HS-27A (cell line): Measurements from ENCODE around the gene CYB561D2.

Experiments
- DNase-seq: peaks from one replicate; pipeline ENCODE4 v3.0.0-alpha.2; 2012; ENCODE audit warnings: low read depth, missing footprints

CYB561D2 gene

DNA sequence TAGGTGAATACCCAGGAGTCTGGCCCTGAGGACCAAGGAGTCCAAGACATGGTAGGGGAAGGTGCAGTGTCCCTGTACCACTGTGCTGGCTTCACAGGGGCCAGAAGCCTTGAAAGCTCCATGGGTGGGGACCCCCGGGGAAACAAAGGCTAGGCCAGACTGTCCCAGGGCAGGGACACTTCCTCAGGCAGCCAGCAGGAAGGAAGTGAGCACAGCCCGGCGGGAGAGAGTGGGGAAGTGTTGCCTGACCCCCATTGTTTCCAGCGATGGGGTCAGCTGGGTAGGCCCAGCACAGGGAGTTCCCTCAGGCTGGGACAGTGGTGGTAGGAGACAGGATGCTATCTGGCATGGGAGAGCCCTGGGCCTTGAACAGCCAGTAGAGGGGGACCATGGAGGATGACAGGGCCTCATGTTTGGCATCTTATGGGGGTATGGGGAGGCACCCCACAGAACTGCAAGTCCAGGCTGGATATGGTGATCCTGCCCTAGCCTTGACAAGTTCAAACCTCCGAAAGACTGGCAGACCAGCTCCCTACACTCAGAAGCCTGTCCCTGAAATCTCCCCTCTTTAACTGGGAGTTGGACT is 27.0 kb upstream of the CYB561D2 start:
- no peak for DNase-seq

DNA sequence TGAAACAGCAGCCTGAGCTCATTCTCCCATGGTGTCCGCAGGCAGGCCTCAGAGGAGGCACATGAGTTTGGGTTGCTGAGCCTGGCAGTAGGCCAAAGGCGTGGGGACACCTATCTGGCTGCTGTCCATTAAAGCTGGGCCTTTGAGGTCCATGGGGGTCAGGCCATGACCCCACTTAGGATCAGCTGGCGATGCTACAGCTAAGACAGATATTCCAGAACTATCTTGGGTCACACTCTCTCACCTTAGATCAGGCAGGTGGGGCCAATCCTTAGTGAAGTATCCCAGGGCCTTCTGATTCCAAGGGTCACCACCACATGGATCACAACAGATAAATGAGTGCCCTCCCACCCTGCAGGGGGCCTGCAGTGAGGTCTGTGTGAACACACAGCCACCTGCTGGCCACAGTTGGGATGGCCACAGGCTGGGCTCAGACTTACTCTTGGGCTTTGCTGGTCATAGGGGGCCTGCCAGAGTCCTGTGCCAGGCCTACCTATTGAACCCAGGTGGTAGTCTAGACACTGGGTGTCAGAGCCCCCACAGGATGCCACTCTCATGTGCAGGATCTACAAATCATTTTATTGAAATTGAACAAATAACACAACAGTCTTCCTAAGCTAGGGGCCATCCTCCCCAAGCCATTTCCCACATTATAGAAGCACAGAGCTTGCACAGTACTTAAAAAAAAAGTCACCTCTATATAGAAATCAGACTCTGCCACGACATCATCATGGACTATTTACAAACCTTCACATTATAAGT is 26.1 kb upstream of the CYB561D2 start:
- peak; percentile 51 for DNase-seq

DNA sequence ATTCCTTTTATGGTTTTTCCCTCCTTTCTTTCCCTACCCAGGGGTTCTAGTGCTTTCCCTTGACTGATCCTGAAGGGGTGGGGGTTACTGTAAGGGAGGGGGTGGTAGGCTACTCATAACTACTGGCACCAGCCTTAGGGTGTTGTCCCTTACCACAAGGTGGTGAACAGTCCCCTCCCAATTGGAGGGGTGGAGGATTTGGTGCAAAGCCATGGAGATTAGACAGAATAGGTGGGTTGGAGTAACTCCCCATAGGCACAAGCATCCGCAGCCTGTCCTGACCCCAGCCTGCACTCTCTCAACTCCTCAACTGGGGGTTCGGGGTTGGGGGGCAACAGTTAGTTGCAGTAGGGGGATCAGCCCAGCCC is 25.6 kb upstream of the CYB561D2 start:
- DNase-seq = no peak

DNA sequence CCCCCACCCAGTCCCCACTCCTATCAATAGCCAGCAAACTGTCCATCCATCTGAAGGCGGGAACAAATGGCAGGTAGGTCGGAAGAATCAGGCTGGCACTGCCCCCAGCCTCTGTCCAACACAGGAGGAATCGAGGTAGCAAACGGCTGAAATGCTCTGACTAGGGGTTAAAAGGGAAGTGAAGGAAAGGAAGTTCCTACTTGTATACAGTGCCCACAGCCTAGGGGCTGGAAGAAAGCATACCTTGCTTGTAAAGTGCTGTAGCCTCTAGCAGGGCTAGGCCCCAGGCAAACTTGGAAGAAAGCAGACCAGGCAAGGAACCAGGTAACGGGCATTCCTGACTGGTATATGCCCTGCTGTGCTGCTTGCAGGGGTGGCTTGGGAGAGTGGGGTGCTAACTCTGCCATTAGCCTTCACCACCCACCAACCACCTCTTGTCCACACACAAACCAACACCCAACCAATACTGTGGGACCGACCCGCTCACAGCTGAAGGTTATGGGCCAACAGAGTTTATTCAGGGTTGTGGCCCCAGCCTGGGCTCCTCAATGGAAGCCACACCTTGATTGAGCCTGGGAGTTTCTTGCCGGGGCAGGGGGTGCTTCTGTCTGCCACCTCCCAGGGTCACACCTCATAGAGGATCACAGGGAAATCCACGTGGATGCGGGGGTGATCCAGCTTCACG is 25.0 kb upstream of the CYB561D2 start:
- DNase-seq = no peak

DNA sequence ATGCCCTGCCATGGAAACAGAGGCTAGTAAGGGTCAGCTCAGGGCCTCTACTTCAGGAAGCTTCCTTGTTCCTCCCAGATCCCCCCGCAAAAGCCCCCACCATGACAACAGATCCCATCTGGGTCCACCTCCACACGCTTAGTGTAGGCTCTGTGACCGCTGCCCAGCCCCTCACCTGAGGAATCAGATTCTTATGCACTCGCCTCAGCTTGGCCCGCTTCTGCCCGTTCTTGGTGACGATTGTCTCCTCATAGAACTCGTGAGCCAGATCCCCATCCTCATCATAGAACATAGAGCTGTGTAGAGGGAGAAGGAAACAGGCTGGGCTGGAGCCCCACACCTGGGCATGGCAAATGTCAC is 24.5 kb upstream of the CYB561D2 start:
- no peak for DNase-seq

DNA sequence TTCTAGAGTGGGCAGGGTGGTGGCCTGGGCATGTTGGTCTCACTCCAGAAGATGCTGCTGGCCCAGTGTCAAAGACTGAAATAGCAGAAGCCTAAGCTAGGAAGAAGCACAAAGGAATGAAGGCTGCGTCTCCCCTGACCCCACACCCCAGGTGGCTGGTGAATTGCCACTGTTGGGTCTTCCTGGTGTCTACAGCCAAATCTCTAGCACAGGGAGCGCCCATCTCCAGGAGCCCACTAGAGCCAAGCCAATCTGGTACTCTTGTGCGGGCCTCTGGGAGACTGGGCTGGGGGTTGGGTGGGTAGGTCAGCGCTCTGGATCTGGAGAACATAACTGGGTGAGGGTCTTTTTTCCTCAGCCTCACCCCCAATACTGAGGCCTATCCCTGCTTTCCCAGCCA is 23.5 kb upstream of the CYB561D2 start:
- no peak for DNase-seq

DNA sequence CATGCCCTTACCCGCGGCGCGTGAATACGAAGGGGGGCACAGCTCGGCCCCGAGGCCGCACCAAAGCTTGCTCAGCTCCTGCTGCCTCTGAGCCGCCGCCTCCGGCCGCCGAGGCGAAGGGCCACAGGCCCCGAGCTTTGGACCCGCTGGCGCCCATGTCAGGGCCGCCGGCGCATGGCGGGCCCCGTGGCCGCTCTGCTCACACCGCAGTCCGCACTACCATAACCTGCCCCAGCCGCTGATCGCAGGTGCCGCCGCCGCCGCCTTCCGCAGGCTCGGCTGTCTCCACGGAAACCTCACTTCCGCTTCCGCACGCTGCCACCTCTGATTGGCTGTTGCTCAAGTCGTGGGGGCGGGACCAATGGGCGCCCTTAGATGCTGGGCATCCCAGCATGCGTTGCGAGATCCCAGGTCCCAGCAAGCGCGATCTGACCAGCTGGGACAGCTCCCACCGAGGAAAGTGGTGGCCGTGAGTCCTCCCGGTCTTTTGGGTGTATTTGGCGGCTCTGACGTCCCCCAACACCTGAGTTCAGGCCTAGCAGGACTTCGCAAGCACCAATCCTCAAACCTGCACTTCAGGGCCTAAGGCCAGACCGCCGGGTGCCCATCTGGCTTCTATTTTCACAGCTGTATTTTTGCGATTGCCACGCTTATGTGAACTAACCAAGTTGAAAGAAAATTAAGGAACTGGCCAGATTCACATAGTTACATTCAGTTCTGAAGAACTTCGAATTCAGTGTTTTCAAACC is 22.5 kb upstream of the CYB561D2 start, which contains the start of gene TUSC2:
TSS of gene TUSC2 (minus strand) at position 281 of the 749 bp plus-strand sequence. CDS start at position 157, 124 bp downstream.
- DNase-seq = peak; percentile 94

DNA sequence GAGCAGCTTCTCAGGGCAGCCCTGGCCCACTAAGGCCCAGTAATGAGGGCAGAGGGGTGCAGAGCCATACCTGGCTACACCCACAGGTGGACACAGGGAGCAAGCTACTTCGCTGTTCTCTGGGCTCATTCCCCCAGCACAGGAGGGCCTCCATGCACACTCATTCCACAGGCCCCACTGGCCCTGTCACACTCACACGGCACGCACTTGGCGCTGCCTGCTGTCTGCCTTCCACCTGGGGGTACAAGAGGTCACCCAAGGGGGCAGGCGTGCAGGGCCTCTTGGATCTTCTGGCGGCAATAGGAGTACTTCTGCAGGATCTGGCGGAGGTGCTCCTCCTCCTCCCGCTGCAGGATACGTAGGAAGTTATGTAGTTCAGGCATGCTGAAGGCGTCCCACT is 20.3 kb upstream of the CYB561D2 start:
- DNase-seq = no peak

DNA sequence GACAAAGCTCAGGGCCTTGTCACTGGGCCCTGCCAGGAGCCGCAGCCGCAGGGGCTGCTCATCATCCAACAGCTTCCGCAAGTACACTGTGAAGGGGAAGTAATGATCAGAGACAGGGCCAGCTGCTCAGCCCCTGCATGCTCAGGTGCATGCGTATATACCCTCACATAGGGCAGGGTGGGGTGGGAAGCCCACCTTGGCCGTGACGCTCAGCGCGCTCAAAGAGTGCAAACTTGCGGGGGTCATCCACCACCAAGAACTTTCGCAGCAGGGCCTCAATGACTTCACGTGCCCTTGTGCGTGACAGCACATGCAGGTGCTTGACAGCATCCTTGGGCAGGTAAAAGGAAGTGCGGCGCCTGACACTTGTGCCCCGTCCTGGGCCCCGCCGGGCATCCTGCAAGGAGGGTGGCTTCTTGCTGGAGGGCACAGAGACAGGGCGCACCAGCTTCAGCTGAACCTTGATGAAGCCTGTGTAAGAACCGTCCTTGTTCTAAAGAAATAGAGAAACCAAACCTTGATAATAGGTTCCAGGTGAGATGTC is 19.2 kb upstream of the CYB561D2 start:
- no peak for DNase-seq

DNA sequence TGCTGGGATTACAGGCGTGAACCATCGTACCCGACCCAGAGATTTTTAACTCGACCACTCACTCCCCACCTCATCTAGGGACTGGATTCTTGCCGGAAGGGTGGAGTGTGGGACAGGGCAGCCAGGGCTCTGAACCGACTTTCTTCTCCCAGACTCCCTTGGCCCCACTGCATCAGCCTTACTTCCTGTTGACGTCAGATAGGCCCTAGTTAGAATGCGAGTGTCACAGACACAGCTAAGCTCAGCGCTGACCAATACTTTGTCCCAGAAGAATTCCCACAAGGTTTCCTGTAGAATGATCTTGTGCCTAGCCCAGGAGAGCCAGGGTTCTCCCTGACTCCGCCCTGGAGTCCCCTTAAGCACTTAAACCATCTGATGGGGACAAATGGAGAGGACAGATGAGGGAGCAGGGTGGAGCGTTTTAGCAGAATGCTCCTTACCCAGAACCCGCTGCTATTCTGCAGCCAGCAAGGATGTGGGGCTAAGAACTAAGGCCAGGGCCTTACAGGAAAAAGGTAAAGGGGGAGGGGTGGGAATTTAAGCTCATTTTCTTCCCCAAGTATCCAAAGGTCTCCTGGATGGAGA is 16.8 kb upstream of the CYB561D2 start:
- no peak for DNase-seq

DNA sequence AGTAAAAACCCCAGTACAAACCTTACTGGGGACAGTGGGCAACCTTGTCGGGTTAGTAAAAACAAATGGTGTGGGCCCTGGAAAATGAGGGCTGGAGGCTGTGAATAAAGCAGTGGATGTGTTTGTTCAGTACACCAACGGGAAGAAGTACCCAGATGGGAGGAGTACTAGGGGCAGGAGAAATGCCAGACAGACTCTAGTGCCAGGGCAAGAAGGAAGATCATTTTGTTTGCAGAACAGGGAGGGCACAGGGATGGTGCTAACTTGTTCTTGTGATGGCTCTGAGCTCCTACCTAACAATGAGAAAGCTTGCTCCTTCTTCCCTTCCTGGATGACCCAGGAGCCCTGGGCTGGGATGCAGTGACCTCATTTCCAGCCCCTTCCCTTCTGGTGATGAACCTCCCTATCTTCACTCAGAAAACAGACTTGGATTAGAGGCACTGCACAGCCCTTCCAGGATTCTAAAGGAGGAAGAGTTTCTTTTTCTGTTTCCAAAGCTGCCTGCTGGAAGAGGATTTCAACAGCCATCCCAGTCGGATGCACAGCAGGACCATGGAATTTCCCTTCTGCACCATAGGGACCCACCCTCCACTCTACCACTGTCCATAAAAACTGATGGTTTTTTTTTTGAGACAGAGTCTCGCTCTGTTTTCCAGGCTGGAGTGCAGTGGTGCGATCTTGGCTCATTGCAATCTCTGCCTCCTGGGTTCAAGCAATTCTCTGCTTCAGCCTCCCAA is 16.2 kb upstream of the CYB561D2 start:
- DNase-seq = no peak

DNA sequence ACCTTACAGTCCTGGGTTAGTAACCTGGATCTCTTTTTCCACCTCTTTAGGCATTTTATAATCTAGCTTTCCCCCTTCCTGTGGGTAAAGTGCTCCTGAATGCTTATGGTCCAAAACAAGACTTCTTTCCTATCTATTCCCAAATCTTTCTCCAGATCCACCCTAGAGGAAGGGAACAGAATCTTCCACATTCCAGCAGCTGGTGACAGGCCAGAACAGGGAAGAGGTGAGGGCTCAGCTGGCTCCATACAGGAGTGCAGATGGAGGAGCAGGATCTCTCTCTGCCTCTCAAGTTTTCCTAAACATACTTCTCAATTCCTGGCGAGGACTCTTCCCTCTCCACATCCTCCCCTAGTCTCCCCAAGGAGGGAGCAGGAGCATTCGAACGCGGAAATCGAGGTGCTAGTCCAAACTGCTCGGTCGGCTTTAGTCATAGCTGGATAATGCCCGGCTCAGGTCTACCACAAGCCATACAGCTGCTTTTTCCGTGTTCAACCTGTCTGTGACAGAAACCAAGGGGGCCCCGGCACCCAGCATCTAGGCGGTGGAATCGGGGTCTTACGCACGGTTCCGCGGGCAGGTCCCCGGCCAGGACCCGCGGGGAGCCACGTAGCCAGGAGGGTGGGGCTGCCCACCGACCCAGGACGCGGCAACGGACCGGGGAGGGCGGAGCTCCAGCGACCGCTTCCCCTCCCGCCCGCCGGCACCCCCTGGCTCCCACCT is 14.0 kb upstream of the CYB561D2 start:
- DNase-seq = no peak

DNA sequence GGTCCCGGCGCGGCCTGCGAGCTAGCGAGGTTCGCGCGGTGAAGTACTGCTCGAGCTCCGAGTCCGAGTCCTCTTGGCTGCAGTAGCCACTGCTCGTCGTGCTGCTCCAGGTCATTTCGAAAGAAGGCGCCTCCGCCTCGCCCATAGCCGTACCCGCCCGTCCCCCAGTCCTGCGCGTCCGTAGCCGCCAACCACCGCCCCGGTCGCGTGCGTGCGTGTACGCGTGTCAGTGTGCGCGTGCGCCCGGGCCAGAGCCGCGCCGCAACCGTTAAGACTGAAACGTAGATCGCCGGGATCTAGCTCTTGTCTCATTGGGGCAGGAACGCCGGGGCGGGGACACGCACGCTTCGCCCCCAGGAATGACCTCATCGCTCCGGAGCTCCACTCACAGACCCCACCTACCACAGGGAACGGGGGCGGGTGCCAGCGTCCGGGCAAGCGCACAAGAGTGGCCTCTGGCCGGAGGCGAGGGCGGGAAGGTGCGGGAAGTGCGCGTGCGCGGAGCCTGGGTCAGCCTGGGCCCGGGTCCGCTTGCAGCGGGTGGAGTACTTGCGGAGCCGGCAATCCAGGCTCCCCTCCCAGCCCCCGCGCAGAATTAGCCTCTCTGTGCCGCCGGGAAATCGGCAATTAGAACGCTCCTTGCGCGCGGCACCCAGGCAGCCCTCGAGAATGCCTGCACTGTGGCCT is 13.3 kb upstream of the CYB561D2 start:
- peak; percentile 98 for DNase-seq

DNA sequence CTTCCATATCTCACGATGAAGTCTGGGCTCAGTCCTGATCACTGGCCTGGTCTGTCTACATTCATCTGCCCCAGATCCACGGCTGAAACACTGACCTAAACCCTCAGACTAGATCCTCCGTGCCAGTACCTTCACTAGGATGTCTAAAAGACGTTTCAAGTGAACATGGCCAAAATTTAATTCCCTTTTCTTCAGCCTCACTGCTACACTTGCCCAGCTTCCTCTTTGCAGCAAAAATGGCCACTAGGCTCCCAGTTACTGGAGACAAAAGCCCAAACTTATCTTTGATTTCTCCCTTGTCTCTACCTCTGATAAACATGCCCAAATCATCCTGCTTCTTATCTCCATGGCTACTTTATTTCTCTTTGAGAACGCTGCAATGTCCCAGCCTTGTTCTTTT is 11.7 kb upstream of the CYB561D2 start:
- no peak for DNase-seq

DNA sequence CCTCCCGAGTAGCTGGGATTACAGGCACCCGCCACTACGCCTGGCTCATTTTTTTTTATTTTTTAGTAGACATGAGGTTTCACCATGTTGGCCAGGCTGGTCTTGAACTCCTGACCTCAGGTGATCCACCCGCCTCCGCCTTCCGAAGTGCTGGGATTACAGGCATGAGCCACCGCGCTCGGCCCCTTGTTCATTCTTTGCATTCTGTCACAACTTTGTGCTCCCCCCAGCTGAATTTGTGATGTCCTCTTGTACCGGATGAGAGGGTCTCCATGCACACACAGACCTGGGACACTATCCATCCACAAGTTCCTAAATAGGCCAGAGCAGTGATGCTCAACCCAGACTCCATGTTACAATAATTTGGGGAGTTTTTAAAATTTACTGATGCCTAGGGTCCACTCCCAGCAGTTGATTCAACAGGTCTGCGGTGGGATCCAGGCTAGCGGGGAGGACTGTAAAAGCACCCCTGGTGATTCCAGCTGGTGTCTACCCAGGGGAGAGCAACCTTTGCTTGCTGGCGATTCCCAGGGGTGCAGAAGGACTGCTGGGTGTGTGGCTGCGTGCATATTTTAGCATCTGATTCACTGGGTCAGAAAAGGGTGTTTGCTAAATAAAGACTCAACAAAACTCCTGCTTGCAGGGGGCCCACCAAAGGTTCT is 11.0 kb upstream of the CYB561D2 start:
- DNase-seq = no peak

DNA sequence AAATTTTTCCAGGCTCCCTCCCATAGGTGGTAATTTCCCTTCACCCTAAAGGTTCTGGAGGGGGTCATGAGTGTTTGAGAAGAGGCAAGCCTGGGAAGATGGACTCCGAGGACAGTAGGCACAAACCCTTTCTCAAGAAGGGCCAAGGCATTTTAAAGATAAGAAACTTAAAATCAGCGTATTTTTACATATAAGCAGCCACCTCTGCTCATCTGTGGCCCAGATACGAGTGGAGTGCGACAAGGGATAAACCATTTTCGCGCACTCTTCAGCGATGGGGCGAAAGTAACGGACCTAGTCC is 10.6 kb upstream of the CYB561D2 start:
- DNase-seq = no peak

DNA sequence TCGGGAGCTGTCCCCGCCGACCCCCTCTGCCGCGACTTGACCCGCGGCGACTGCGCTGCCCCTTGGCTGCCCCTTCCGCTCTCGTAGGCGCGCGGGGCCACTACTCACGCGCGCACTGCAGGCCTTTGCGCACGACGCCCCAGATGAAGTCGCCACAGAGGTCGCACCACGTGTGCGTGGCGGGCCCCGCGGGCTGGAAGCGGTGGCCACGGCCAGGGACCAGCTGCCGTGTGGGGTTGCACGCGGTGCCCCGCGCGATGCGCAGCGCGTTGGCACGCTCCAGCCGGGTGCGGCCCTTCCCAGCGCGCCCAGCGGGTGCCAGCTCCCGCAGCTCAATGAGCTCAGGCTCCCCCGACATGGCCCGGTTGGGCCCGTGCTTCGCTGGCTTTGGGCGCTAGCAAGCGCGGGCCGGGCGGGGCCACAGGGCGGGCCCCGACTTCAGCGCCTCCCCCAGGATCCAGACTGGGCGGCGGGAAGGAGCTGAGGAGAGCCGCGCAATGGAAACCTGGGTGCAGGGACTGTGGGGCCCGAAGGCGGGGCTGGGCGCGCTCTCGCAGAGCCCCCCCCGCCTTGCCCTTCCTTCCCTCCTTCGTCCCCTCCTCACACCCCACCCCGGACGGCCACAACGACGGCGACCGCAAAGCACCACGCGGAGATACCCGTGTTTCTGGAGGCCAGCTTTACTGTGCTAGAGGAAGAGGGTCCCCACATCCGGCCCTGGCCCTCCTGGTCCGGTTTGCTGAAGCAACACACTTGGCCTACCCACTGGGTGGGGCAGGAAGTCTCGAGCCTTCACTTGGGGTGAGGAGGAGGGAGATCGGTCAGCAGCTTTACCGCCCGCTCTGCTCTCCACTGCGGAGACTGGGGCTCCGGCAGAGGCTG is 10.0 kb upstream of the CYB561D2 start, which contains the start of gene RASSF1:
TSS of gene RASSF1 (minus strand) at position 389 of the 882 bp plus-strand sequence. CDS start at position 358, 31 bp downstream.
- DNase-seq = peak; percentile 49

DNA sequence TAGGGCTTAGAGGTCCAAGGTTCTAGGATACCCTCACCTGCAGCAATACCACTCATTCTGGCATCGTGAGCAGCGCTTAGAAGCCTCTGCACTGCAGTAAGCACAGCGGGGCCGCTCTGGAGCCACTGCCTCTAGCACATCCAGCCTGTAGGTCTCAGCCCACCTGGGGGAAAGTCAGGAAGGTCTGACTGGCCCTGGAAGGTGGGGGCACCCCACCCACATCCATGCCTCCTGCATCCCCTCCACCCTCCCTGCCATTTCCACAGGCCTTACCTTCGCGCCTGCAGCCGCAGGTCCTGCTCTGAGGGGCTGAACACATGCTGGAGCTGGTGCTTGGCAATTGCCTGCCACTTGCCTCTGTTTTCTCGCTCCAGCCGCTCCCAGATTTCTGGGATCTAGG is 9.1 kb upstream of the CYB561D2 start:
- no peak for DNase-seq
